Fibroblast of the aortic adventitia (primary cell): ENCODE data around the gene SF3B5. TPM values are rescaled to one million over a fixed set of nuclear protein-coding genes. Genes with fewer than 3 reads are reported as not detected.
A peak's percentile ranks its signal among the peaks of the same experiment; 100 is the strongest.

ENCODE experiments used
- DNase-seq: peaks from one replicate; pipeline ENCODE4 v3.0.0-alpha.2; 2010; ENCODE audit warnings: low read depth
- H3K4me3 ChIP-seq: 2 replicates; pipeline ENCODE4 v1.5.1; 2011; ENCODE audit warnings: low read depth, mild to moderate bottlenecking, control low read depth, low read length, moderate library complexity
- total RNA-seq: library from RNA; depleted of rRNA; stranded (reverse); fragments of >200 nt; gene quantifications from 2 replicates; pipeline ENCODE4 v1.2.3, GENCODE V29; 2012; ENCODE audit warnings: low replicate concordance
- TF ChIP-seq, protein P1 (sequence below): IDR thresholded peaks from 2 replicates; pipeline ENCODE4 v1.5.1; 2011; ENCODE audit warnings: mild to moderate bottlenecking, low read length, control low read depth, inconsistent platforms; ENCODE audit not compliant: insufficient read depth

SF3B5 gene
- total RNA-seq, 1 donor: 115 TPM

DNA sequence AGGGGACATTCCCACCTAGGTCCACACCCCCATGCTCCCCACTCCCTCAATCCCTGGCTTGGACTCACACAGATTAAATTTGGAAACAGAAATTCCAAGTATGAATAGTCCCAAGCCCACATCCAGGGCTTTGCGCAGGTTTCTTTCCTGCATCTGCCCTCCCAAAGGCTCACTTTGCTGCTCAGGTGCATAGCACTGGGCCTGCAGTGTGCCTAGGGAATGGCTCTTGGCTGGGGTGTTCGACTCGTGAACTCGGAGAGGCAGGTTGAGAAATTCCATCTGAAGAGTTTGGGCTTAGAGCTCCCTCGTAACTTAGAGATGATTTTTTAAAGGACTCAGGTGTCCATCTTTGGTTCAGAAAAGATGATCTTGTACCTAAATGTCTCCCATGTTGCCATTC lies 14.8 kb upstream of the SF3B5 start:
- no peak overlapping the region for H3K4me3 ChIP-seq
- DNase-seq: no peak
- TF ChIP-seq, protein P1, sequence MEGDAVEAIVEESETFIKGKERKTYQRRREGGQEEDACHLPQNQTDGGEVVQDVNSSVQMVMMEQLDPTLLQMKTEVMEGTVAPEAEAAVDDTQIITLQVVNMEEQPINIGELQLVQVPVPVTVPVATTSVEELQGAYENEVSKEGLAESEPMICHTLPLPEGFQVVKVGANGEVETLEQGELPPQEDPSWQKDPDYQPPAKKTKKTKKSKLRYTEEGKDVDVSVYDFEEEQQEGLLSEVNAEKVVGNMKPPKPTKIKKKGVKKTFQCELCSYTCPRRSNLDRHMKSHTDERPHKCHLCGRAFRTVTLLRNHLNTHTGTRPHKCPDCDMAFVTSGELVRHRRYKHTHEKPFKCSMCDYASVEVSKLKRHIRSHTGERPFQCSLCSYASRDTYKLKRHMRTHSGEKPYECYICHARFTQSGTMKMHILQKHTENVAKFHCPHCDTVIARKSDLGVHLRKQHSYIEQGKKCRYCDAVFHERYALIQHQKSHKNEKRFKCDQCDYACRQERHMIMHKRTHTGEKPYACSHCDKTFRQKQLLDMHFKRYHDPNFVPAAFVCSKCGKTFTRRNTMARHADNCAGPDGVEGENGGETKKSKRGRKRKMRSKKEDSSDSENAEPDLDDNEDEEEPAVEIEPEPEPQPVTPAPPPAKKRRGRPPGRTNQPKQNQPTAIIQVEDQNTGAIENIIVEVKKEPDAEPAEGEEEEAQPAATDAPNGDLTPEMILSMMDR: no peak

DNA sequence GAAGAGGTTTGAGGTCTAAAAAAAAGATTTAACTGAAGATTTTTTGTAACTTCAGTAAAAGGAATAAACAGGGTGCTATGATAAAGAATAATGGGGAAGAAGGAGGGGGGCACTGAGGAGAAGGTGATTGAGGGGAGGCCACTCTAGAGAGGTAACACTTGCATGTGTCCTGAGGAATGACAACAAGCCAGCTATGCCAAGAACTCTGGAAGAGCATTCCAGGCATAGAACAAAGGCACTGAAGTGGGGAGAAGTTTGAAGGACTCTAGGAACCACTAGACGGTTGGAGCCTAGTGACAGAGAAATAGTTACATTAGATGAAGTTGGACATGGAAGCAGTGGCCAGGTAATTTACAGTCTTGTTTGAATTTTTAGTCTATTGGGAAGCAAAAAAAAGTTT lies 10.8 kb upstream of the SF3B5 start:
- no peak for DNase-seq
- no peak overlapping the region for H3K4me3 ChIP-seq
- TF ChIP-seq, protein P1: no peak

DNA sequence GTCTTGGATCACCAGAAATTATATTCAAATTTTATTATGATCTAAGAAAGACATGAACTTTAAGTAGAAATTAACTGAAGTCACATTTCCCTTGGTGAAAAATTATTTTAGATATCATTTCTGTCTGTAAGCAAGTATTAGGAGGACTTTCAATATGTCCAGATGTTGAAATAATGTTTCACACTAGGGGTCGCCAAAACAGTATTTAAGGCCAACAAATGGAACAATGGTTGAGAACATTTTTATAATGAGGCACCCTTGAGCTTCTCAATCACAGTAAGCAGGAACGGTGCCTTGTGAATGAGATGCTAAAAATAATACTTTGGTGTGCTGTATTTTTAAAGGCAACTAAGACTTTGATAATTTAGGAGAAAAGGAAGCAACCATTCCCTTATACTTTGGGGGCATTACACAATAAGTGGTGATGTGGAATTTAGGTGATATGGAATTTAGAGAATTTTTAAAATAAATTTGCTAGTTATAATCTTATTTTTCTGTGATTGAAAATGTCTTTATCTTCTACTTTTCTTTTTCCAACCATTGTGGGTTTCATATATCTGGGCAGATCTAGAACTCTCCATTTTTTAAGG lies 9.6 kb upstream of the SF3B5 start:
- H3K4me3 ChIP-seq: no peak overlapping the region
- TF ChIP-seq, protein P1: peak; percentile 62
- peak; percentile 91 for DNase-seq

DNA sequence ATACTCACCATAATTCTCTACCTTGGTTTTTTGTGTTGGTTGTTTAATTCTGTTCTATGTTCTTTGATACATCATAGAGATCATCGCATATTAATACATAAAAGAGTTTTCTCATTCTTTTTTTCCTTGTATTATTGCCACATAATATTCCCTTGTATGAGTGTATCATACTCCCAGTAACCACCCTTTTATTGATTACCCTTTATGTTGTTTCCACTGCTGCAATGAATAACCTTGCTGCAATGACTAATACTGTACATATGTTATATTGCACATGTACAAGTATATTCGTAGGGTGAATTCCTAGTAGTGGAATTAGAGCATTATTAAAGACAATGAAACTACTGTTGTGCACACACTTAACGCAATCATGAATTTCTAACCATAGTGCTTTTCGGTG lies 9.1 kb upstream of the SF3B5 start:
- no peak overlapping the region for H3K4me3 ChIP-seq
- no peak for DNase-seq
- TF ChIP-seq, protein P1: no peak

DNA sequence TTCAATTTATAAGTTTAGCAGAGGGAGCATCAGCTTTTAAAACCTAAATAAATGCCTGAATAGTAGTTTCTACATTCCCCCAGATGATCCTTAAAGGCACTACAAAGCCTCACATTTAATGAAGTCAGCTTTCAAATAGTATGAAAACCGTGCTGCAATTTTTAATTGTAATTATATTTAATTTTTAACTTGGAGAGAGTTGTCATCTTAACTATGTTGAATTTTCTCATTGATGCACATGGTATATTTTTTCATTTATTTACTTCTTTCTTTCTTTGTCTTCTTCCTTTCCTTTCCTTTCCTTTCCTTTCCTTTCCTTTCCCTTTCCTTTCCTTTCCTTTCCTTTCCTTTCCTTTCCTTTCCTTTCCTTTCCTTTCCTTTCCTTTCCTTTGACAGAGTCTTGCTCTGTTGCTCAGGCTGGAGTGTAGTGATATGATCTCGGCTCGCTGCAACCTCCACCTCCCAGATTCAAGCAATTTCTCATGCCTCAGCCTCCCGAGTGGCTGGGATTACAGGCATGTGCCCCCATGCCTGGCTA lies 7.7 kb upstream of the SF3B5 start:
- DNase-seq: no peak
- no peak overlapping the region for H3K4me3 ChIP-seq
- TF ChIP-seq, protein P1: no peak

DNA sequence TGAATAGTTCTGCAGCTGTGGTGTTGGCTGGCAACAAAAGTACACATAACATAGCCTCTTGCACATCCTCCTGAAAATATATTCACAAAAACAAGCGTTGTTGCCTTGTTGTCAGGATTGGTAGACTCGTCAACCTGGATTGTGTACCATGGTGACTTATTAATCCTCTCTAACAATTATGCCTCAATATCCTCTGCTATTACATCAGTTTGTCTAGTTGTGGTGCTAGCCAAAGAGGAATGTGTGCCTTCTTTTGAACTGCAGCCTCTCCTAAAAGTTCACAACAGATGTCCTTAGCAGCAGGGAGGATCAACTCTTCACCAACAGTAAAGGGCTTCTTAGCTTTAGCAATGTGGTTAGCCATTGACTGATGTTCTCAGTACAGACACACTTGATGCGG lies 3.6 kb upstream of the SF3B5 start:
- no peak for DNase-seq
- TF ChIP-seq, protein P1: no peak
- H3K4me3 ChIP-seq: no peak overlapping the region

DNA sequence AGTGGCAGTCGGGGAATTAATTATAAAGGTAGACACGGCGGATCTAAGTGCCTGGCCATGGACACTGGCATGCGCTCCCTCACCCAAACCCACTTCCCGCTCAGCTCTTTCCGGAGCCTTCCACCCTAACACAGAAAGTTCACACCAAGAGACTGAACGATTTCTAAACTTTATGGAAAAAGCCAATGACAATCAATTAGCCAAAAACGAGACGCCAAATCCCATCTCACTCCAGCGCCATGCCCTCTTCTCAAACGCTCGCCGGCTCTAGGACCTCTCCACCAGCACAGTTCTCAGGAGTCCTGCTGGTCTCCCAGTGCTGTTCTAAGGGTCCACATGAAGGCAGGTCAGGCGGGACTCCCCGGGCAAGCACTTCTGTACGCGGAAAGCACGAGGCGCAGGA lies 641 bp downstream of the SF3B5 start:
- DNase-seq: no peak
- TF ChIP-seq, protein P1: no peak
- H3K4me3 ChIP-seq: peak overlapping the region; percentile 100
